Measurements from ENCODE around the gene METAP1D. TPM values are rescaled to one million over a fixed set of nuclear protein-coding genes. Genes with fewer than 3 reads are reported as not detected.

The METAP1D gene
- total and polyA plus RNA-seq, 8 donors: 2.9 to 16.2 (median 4.7) TPM

DNA sequence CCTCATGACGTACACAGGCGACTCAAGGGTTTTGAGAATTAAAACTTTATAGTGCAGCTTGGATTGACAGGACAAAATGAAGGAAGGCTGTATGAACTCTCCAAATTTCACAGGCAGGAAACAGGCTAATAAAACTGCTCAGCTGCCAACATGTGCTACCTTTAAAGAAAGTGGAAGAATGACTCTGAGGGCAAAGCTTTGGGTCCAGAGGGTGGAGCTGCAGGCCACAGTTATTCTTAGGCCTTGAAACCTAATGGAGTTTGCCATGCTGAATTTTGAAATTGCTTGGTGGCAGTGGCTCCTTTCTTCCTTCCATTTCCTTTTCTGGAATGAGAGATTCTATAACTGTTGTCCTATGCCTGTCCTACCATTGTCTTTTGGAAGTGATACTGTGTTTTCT, 42.7 kb upstream of the METAP1D start:
- Histone ChIP-seq H3K4me3 (no peak overlapping the region), H3K27ac (peak overlapping the region in 1 of 5 donors; percentile 9), H3K36me3 (peaks cover 4 to 34% (median 17%) of the 10 kb centered on the region in 4 donors), H3K4me1 (peaks cover 0 to 24% (median 7%) of the 10 kb centered on the region in 4 donors), H3K27me3 (no peaks in the 10 kb centered on the region), H3K9me3 (no peaks in the 10 kb centered on the region)
- no peak for DNase-seq
- intact Hi-C loops (cut with DNase I; ENCODE audit: low total_unique reads): no loop called here
- TF ChIP-seq, protein P1, sequence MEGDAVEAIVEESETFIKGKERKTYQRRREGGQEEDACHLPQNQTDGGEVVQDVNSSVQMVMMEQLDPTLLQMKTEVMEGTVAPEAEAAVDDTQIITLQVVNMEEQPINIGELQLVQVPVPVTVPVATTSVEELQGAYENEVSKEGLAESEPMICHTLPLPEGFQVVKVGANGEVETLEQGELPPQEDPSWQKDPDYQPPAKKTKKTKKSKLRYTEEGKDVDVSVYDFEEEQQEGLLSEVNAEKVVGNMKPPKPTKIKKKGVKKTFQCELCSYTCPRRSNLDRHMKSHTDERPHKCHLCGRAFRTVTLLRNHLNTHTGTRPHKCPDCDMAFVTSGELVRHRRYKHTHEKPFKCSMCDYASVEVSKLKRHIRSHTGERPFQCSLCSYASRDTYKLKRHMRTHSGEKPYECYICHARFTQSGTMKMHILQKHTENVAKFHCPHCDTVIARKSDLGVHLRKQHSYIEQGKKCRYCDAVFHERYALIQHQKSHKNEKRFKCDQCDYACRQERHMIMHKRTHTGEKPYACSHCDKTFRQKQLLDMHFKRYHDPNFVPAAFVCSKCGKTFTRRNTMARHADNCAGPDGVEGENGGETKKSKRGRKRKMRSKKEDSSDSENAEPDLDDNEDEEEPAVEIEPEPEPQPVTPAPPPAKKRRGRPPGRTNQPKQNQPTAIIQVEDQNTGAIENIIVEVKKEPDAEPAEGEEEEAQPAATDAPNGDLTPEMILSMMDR (IDR thresholded peaks at IDR 0.05): no peak
- 95 to 100% (median 97%) methylated on average over 2 of the region's 2 CpGs for WGBS, 5 donors

DNA sequence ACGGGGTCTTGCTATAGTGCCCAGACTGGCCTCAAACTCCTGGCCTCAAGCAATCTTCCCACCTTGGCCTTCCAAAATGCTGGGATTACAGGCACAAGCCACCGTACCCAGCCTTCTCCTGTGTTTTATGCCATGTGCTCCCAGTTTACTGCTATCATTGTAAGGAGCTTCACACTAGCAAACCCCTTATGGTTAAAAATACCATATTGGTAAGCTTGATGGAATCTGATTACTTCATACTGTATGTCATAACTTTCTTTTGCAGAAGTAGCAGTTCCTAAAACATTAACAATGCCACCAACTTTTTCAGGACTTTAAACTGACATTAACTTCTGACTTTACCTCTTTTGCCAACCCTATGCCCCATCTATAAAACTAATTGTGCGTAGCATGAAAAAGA, 41.3 kb upstream of the METAP1D start:
- TF ChIP-seq POLR2AphosphoS5 (IDR thresholded peaks at IDR 0.05) (no peak), POLR2A (IDR thresholded peaks at IDR 0.05) (no peak), EP300 (IDR thresholded peaks at IDR 0.05) (no peak)
- TF ChIP-seq, protein P1 (IDR thresholded peaks at IDR 0.05): no peak
- intact Hi-C loops (cut with DNase I; ENCODE audit: low total_unique reads): no loop called here
- peaks cover 0 to 22% (median 11%) of the 10 kb centered on the region in 4 donors for H3K36me3 ChIP-seq
- H3K27me3 ChIP-seq: no peaks in the 10 kb centered on the region
- DNase-seq: no peak
- no peaks in the 10 kb centered on the region for H3K9me3 ChIP-seq
- H3K4me3 ChIP-seq: no peak overlapping the region
- no peak overlapping the region for H3K27ac ChIP-seq
- peaks cover 0 to 24% (median 7%) of the 10 kb centered on the region in 4 donors for H3K4me1 ChIP-seq
- WGBS, 5 donors: 82 to 97% (median 90%) methylated on average over 3 of the region's 3 CpGs

DNA sequence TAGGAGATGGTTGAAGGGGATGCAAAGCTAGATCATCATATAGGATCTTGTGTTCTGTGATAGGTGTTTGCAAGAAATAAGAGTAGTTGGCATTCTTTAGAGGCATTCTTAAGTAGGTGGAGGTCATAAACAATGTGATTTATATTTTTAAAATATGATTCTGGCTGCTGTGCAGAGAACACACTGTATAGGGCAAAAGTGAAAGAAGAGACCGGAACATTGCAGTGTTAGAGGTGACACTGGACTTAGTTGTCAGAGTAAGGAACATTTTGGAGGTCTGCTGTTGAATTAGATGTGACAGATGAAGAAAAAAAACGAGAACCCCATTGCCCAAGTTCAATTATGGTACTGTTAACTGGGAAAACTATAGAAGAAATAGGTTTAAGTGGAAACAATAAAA, 39.8 kb upstream of the METAP1D start:
- Histone ChIP-seq H3K27me3 (no peaks in the 10 kb centered on the region), H3K27ac (no peak overlapping the region), H3K36me3 (peaks cover 0 to 18% (median 5%) of the 10 kb centered on the region in 4 donors), H3K9me3 (no peaks in the 10 kb centered on the region), H3K4me1 (peaks cover 0 to 14% (median 5%) of the 10 kb centered on the region in 4 donors), H3K4me3 (no peak overlapping the region)
- TF ChIP-seq POLR2AphosphoS5 (IDR thresholded peaks at IDR 0.05): no peak
- TF ChIP-seq POLR2A (IDR thresholded peaks at IDR 0.05): no peak
- TF ChIP-seq, protein P1 (IDR thresholded peaks at IDR 0.05): no peak
- no peak for TF ChIP-seq EP300 (IDR thresholded peaks at IDR 0.05)
- intact Hi-C loops (cut with DNase I; ENCODE audit: low total_unique reads): no loop called here
- WGBS, 5 donors: 86 to 98% (median 94%) methylated on average over 2 of the region's 2 CpGs
- DNase-seq: no peak

DNA sequence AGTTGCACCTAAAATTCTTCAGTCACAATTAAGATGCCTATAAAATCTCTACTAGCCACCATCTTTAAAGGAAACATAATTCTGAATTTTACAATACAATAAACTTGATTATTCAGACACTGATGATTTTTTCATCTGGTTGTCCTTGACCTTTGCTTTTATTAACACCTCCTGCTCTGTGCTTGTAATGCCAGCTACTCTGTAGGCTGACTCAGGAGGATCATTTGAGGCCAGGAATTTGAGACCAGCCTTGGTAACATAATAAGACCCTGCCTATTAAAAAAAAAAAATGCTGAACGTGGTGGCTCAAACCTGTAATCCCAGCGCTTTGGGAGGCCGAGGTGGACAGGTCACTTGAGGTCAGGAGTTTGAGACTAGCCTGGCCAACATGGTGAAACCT, 39.2 kb upstream of the METAP1D start:
- peaks cover 0 to 17% (median 8%) of the 10 kb centered on the region in 4 donors for H3K36me3 ChIP-seq
- intact Hi-C loops (cut with DNase I; ENCODE audit: low total_unique reads): no loop called here
- H3K27me3 ChIP-seq: no peaks in the 10 kb centered on the region
- 85 to 98% (median 88%) methylated on average over 3 of the region's 3 CpGs for WGBS, 5 donors
- no peak overlapping the region for H3K27ac ChIP-seq
- TF ChIP-seq POLR2AphosphoS5 (IDR thresholded peaks at IDR 0.05) (no peak), POLR2A (IDR thresholded peaks at IDR 0.05) (no peak), EP300 (IDR thresholded peaks at IDR 0.05) (no peak)
- TF ChIP-seq, protein P1 (IDR thresholded peaks at IDR 0.05): no peak
- peaks cover 0 to 10% (median 4%) of the 10 kb centered on the region in 4 donors for H3K4me1 ChIP-seq
- H3K9me3 ChIP-seq: no peaks in the 10 kb centered on the region
- DNase-seq: no peak
- no peak overlapping the region for H3K4me3 ChIP-seq

Data from stomach (tissue), 9 donors.